Loucy (cell line): ENCODE data around the gene ADGRB3.

Experiments
- CTCF ChIP-seq: fragments of 200-600 bp; sonication (generic); conservative IDR thresholded peaks from 2 replicates; pipeline ENCODE4 v1.5.1; 2014; ENCODE audit warnings: mild to moderate bottlenecking, antibody characterized with exemption, low read length
- EZH2phosphoT487 ChIP-seq: fragments of 200-600 bp; IDR thresholded peaks from 2 replicates; pipeline ENCODE4 v1.6.1; 2018; ENCODE audit warnings: antibody characterized with exemption, mild to moderate bottlenecking, moderate library complexity, borderline replicate concordance

- TF ChIP-seq CTCF (no peak), EZH2phosphoT487 (no peak)
Measured at GRCh38 chr6:69362209-69362608, 727.1 kb downstream of the ADGRB3 start.
